Measurements from ENCODE around the gene DAND5.

DNA sequence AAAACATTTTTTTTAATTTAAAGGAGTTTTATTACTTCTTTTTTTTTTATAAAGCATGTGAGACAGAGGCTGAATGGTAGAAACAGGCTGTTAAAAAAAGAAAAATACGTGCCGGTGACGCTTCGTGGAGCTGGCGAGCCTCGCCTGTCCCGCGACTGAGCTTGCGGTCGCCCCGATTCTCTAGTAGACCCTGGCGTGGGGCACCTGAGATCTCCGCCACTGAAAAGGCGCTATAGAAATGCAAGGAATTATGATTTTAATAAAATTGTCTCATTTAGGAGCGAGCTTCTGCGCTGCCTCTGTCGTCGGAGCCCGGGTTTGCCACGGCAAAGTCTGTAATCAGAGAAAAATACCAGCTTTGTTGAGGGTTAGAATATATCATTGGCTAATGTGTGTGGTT is 44.3 kb downstream of the DAND5 start:
- TF ChIP-seq, protein P1, sequence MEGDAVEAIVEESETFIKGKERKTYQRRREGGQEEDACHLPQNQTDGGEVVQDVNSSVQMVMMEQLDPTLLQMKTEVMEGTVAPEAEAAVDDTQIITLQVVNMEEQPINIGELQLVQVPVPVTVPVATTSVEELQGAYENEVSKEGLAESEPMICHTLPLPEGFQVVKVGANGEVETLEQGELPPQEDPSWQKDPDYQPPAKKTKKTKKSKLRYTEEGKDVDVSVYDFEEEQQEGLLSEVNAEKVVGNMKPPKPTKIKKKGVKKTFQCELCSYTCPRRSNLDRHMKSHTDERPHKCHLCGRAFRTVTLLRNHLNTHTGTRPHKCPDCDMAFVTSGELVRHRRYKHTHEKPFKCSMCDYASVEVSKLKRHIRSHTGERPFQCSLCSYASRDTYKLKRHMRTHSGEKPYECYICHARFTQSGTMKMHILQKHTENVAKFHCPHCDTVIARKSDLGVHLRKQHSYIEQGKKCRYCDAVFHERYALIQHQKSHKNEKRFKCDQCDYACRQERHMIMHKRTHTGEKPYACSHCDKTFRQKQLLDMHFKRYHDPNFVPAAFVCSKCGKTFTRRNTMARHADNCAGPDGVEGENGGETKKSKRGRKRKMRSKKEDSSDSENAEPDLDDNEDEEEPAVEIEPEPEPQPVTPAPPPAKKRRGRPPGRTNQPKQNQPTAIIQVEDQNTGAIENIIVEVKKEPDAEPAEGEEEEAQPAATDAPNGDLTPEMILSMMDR (IDR thresholded peaks at IDR 0.05): peak in 1 of 3 donors; percentile 21
- TF ChIP-seq POLR2A (IDR thresholded peaks at IDR 0.05) (no peak), EP300 (IDR thresholded peaks at IDR 0.05) (no peak)

Data from ovary (tissue), 3 donors.